A549 (cell line): ENCODE results near the gene ITCH. TPM values are rescaled to one million over a fixed set of nuclear protein-coding genes. Genes with fewer than 3 reads are reported as not detected.
A peak's percentile ranks its signal among the peaks of the same experiment; 100 is the strongest.

Source experiments
- ATAC-seq, 2 experiments: fragments of 200-7000 bp in 1 of 2; fragments of >200 bp in 1 of 2; cut with Nextera tagmentation in 1 of 2; cut with Tn5 transposase in 1 of 2; 3 replicates each; pipeline versions ENCODE4 v1.8.0 to v1.9.1; 2018 to 2020; ENCODE audit warnings: mild to moderate bottlenecking in 1 of 2, moderate library complexity in 1 of 2
- CTCF ChIA-PET: fragments of 300-600 bp; sonication (Branson Sonifier 250); formaldehyde crosslinking; extraction: SDS; loops from one replicate; lab custom pipeline; 2021; ENCODE audit warnings: antibody characterized with exemption, inconsistent platforms; lab: Yijun Ruan, JAX
- POLR2A ChIA-PET: fragments of 350-600 bp; formaldehyde crosslinking; extraction: SDS; loops from one replicate; lab custom pipeline; 2021; ENCODE audit warnings: antibody characterized with exemption, inconsistent platforms; lab: Yijun Ruan, JAX
- DNase-seq, 2 experiments: peaks; one replicate each; pipeline versions ENCODE4 v3.0.0 to v3.0.0-alpha.2; 2011 to 2016; ENCODE audit warnings: low read depth in 1 of 2, low spot score in 1 of 2
- FAIRE-seq: peaks from 2 replicates; lab custom pipeline; 2011; peaks lifted over from hg19 to GRCh38; lab: Jason Lieb, UNC
- H3K27ac ChIP-seq, 2 experiments: fragments of >200 bp; sonication (Bioruptor Twin); formaldehyde crosslinking; 3 replicates each; pipeline ENCODE4 v1.5.1; 2016 to 2017
- H3K4me1 ChIP-seq: fragments of >200 bp; sonication (Bioruptor Twin); formaldehyde crosslinking; 3 replicates; pipeline ENCODE4 v1.6.1; 2016
- H3K4me2 ChIP-seq: fragments of >200 bp; sonication (Bioruptor Twin); formaldehyde crosslinking; 3 replicates; pipeline ENCODE4 v1.6.1; 2016
- H3K4me3 ChIP-seq: fragments of >200 bp; sonication (Bioruptor Twin); formaldehyde crosslinking; 3 replicates; pipeline ENCODE4 v1.5.1; 2016
- H3K9me3 ChIP-seq: fragments of >200 bp; sonication (Bioruptor Twin); formaldehyde crosslinking; 3 replicates; pipeline ENCODE4 v1.6.1; 2016
- ATOH8 ChIP-seq: fragments of 250-450 bp; sonication (Bioruptor Pico); IDR thresholded peaks from 2 replicates; pipeline ENCODE4 v1.5.0; 2020; ENCODE audit warnings: low read depth, mild to moderate bottlenecking, moderate library complexity
- BHLHE40 ChIP-seq: IDR thresholded peaks from 2 replicates; pipeline ENCODE4 v1.6.1; 2012; ENCODE audit warnings: low read depth, low read length, inconsistent platforms
- CBX2 ChIP-seq: fragments of 200-600 bp; sonication (generic); IDR thresholded peaks from 2 replicates; pipeline ENCODE4 v1.6.1; 2016; ENCODE audit warnings: low read depth, mild to moderate bottlenecking, borderline replicate concordance
- CEBPB ChIP-seq, 2 experiments: fragments of >200 bp in 1 of 2; sonication (Bioruptor Twin) in 1 of 2; formaldehyde crosslinking in 1 of 2; IDR thresholded peaks; 2 replicates each; pipeline ENCODE4 v1.6.1; 2012 to 2016
- CHD2 ChIP-seq: fragments of 150-350 bp; IDR thresholded peaks from 2 replicates; pipeline ENCODE4 v1.6.1; 2014; ENCODE audit warnings: low read length; ENCODE audit not compliant: partially characterized antibody
- CHD4 ChIP-seq: fragments of 200-600 bp; sonication (generic); IDR thresholded peaks from 2 replicates; pipeline ENCODE4 v1.6.1; 2016; ENCODE audit warnings: antibody characterized with exemption, mild to moderate bottlenecking, borderline replicate concordance
- EHMT2 ChIP-seq: fragments of 200-600 bp; sonication (generic); IDR thresholded peaks from 2 replicates; pipeline ENCODE4 v1.6.1; 2016; ENCODE audit warnings: antibody characterized with exemption, low read depth, mild to moderate bottlenecking, moderate library complexity
- ELK1 ChIP-seq: fragments of 150-350 bp; IDR thresholded peaks from 2 replicates; pipeline ENCODE4 v1.6.1; 2014; ENCODE audit warnings: low read depth, mild to moderate bottlenecking, low read length
- EP300 ChIP-seq, 2 experiments: fragments of >200 bp; sonication (Bioruptor Twin); formaldehyde crosslinking; IDR thresholded peaks; 2 replicates in 1 of 2; 3 replicates in 1 of 2; pipeline ENCODE4 v1.6.1; 2016 to 2017
- HES2 ChIP-seq: fragments of >200 bp; sonication (Bioruptor Twin); formaldehyde crosslinking; IDR thresholded peaks from 2 replicates; pipeline ENCODE4 v1.6.1; 2016
- HEYL ChIP-seq: fragments of 250-450 bp; sonication (Bioruptor Pico); IDR thresholded peaks from 2 replicates; pipeline ENCODE4 v1.8.0; 2021; ENCODE audit warnings: mild to moderate bottlenecking, moderate library complexity
- HOXB5 ChIP-seq: fragments of 250-450 bp; sonication (Bioruptor Pico); IDR thresholded peaks from 2 replicates; pipeline ENCODE4 v1.5.0; 2020; ENCODE audit warnings: mild to moderate bottlenecking, moderate library complexity
- KDM1A ChIP-seq: fragments of 200-600 bp; sonication (generic); IDR thresholded peaks from 2 replicates; pipeline ENCODE4 v1.6.1; 2016; ENCODE audit warnings: low read depth, mild to moderate bottlenecking
- MYC ChIP-seq: IDR thresholded peaks from 2 replicates; pipeline ENCODE4 v1.6.1; 2012; ENCODE audit warnings: mild to moderate bottlenecking, inconsistent platforms, low read length, improper control_type of control experiment, borderline replicate concordance
- NFE2L2 ChIP-seq: fragments of 150-350 bp; conservative IDR thresholded peaks from 2 replicates; pipeline ENCODE4 v1.6.1; 2014; ENCODE audit warnings: low read length
- POLR2A ChIP-seq: IDR thresholded peaks from 2 replicates; pipeline ENCODE4 v1.6.1; 2012; ENCODE audit warnings: mild to moderate bottlenecking, low read length
- POLR2AphosphoS2 ChIP-seq: conservative IDR thresholded peaks from 2 replicates; pipeline ENCODE4 v1.6.1; 2012; ENCODE audit warnings: low read length, improper control_type of control experiment, inconsistent platforms
- RARB ChIP-seq: fragments of 250-450 bp; sonication (Bioruptor Pico); IDR thresholded peaks from 2 replicates; pipeline ENCODE4 v1.8.0; 2021; ENCODE audit warnings: mild to moderate bottlenecking, moderate library complexity
- RCOR1 ChIP-seq: fragments of 150-350 bp; IDR thresholded peaks from 2 replicates; pipeline ENCODE4 v1.6.1; 2014; ENCODE audit warnings: antibody characterized with exemption, low read length, low read depth
- RFX5 ChIP-seq: fragments of 450-650 bp; IDR thresholded peaks from 2 replicates; pipeline ENCODE4 v1.7.1; 2014; ENCODE audit warnings: antibody characterized with exemption, mild to moderate bottlenecking, moderate library complexity
- RNF2 ChIP-seq: fragments of 200-600 bp; sonication (generic); IDR thresholded peaks from 2 replicates; pipeline ENCODE4 v1.6.1; 2016; ENCODE audit warnings: low read depth, mild to moderate bottlenecking, antibody characterized with exemption, moderate library complexity, borderline replicate concordance
- SMC3 ChIP-seq: fragments of >200 bp; sonication (Bioruptor Twin); formaldehyde crosslinking; IDR thresholded peaks from 3 replicates; pipeline ENCODE4 v1.6.1; 2018; ENCODE audit warnings: inconsistent platforms
- TP53 ChIP-seq: fragments of 250-450 bp; sonication (Bioruptor Pico); IDR thresholded peaks from 2 replicates; pipeline ENCODE4 v1.5.0; 2021; ENCODE audit warnings: mild to moderate bottlenecking, moderate library complexity
- ZNF302 ChIP-seq: fragments of 250-450 bp; sonication (Bioruptor Pico); IDR thresholded peaks from 2 replicates; pipeline ENCODE4 v1.9.0; 2021; ENCODE audit warnings: inconsistent platforms, mild to moderate bottlenecking, moderate library complexity
- WGBS: methylation state at CpG from one replicate; pipeline ENCODE4 v1.1.6; 2017; ENCODE audit errors: missing lambda C conversion rate; 5-methylcytosine and 5-hydroxymethylcytosine counted together
- polyA plus RNA-seq, 4 experiments: library from polyadenylated mRNA; depleted of rRNA in 3 of 4; stranded (reverse); fragments of >200 nt; fragmentation: RNase III in 1 of 4; extraction: RNeasy Plus Mini Kit Qiagen cat#74134 plus additional on column Dnase treatment in 1 of 4; gene quantifications; 2 replicates in 3 of 4; 3 replicates in 1 of 4; pipeline ENCODE4 v1.2.3, GENCODE V29; 2011 to 2017
- TF ChIP-seq, protein P1 (sequence below): fragments of 200-600 bp; sonication (generic); IDR thresholded peaks from 2 replicates; pipeline ENCODE4 v1.6.1; 2016; ENCODE audit warnings: antibody characterized with exemption, mild to moderate bottlenecking, moderate library complexity

The ITCH gene
- polyA plus RNA-seq, 2 of the 4 experiments (the other 2 are of a cell fraction) = 23.9 to 24.4 TPM

DNA sequence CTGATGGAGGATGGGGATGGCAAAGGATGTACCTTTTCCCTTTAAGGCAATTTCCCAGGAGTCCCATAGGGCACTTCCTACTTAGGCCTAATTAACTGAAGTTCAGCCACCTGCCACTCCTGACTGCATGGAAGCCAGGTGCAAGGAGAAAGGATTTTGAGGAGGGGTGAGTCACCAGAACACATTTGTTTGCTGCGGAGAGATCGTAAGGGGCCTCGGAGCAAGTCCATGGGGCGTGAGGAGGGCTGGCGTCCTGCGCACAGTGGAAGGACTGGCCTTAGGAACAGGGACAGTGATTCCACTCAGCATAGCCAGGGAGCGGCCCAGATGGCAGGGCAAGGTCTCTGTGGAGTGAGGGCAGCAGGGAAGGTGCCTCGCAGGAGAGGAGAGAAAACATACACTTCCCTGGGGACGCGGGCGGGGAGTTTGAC is 183.7 kb downstream of the ITCH start:
- CTCF ChIA-PET = interaction anchor here (1.2 to 3.4 kb wide), 4 partner anchors 9 to 235 kb away, joined by 3 to 26 read pairs (median 6); no protein-coding TSS in a partner anchor
- DNase-seq (no peak), ATAC-seq (peak; percentile 14 to 27; a peak in 2 of 6 replicates)
- H3K27ac ChIP-seq = no peak overlapping the region
- H3K4me3 ChIP-seq = no peak overlapping the region
- H3K9me3 ChIP-seq = no peaks in the 10 kb centered on the region
- no peak for TF ChIP-seq EHMT2
- no peak for TF ChIP-seq POLR2AphosphoS2
- TF ChIP-seq CBX2 = no peak
- no peak for TF ChIP-seq RARB (CRISPR knock-in tag)
- no peak for TF ChIP-seq TP53
- no peak for TF ChIP-seq ATOH8
- TF ChIP-seq CEBPB (IDR thresholded peaks at IDR 0.05) = no peak
- no peak for TF ChIP-seq RCOR1
- no peak for TF ChIP-seq HOXB5 (CRISPR knock-in tag)
- no peak for TF ChIP-seq SMC3
- TF ChIP-seq, all 56 proteins: peak for 0
- Histone ChIP-seq H3K4me2 (no peak overlapping the region), H3K4me1 (no peaks in the 10 kb centered on the region)
- WGBS = 94% methylated on average over 11 of the region's 11 CpGs
- POLR2A ChIA-PET = no interaction called here
- no peak for FAIRE-seq

- 88% methylated on average over 22 of the region's 22 CpGs for WGBS
- POLR2A ChIA-PET = no interaction called here
- H3K27ac ChIP-seq = no peak overlapping the region
- TF ChIP-seq SMC3 (no peak), CHD4 (no peak), HOXB5 (CRISPR knock-in tag) (no peak), BHLHE40 (no peak), RFX5 (no peak), ELK1 (no peak), EP300 (IDR thresholded peaks at IDR 0.05) (no peak), HES2 (no peak), CBX2 (no peak)
- ATAC-seq = peak in 1 of 2 experiments; percentile 15; a peak in 1 of 6 replicates
- FAIRE-seq = no peak
- no peak for DNase-seq
- CTCF ChIA-PET = interaction anchor here (0.8 to 3.4 kb wide), 5 partner anchors 10 to 236 kb away, joined by 3 to 26 read pairs (median 3); no protein-coding TSS in a partner anchor
- H3K9me3 ChIP-seq = no peaks in the 10 kb centered on the region
- no peaks in the 10 kb centered on the region; the same call in 1 of the 3 replicates for H3K4me1 ChIP-seq
- H3K4me2 ChIP-seq = no peak overlapping the region
- H3K4me3 ChIP-seq = no peak overlapping the region
Observed at GRCh38 chr20:34547844-34548613, 185.0 kb downstream of the ITCH start.

DNA sequence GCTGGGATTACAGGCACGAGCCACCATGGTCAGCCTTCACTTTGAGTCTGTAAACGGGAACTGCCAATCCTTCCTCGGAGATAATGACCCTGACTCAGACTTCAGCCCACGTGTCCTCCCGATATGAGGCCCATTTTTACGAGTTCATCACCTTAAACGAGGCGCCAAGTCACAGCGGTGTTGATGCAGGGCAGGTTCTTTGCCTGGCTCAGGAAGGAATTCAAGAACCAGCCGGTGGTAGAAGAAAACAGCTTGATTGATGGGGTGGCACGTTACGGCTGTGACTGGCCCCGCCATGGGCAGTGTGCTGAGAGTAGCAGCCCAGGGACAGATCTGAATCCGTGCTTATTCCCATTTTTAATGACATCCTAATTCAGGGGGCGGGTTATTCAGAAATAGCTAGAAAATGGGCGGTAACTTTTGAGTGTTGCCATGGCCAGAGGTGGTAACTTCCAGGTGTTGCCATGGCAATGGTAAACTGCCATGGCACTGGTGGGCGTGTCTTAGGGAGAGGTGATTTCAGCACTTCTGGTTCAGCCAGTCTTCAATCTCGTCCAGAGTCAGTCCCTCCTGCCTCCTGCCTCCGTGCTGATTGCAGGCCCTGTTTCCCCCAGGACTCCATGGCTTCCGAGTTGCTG is 186.3 kb downstream of the ITCH start:
- Histone ChIP-seq H3K4me2 (no peak overlapping the region), H3K9me3 (no peaks in the 10 kb centered on the region), H3K27ac (no peak overlapping the region), H3K4me3 (no peak overlapping the region), H3K4me1 (peaks cover 12% of the 10 kb centered on the region)
- FAIRE-seq = no peak
- ChIA-PET CTCF (interaction anchor here (0.8 to 3.4 kb wide), 2 partner anchors 12 to 131 kb away, joined by 3 to 26 read pairs; no protein-coding TSS in a partner anchor), POLR2A (no interaction called here)
- WGBS = 84% methylated on average over 20 of the region's 20 CpGs
- peak in 1 of 2 experiments; percentile 65 for DNase-seq
- ATAC-seq = peak; percentile 37 to 54; a peak in 4 of 6 replicates
- TF ChIP-seq HES2 = no peak
- no peak for TF ChIP-seq HEYL (CRISPR knock-in tag)
- TF ChIP-seq KDM1A = no peak
- TF ChIP-seq NFE2L2 = no peak
- TF ChIP-seq MYC = no peak
- no peak for TF ChIP-seq ZNF302 (CRISPR knock-in tag)
- TF ChIP-seq, protein P1, sequence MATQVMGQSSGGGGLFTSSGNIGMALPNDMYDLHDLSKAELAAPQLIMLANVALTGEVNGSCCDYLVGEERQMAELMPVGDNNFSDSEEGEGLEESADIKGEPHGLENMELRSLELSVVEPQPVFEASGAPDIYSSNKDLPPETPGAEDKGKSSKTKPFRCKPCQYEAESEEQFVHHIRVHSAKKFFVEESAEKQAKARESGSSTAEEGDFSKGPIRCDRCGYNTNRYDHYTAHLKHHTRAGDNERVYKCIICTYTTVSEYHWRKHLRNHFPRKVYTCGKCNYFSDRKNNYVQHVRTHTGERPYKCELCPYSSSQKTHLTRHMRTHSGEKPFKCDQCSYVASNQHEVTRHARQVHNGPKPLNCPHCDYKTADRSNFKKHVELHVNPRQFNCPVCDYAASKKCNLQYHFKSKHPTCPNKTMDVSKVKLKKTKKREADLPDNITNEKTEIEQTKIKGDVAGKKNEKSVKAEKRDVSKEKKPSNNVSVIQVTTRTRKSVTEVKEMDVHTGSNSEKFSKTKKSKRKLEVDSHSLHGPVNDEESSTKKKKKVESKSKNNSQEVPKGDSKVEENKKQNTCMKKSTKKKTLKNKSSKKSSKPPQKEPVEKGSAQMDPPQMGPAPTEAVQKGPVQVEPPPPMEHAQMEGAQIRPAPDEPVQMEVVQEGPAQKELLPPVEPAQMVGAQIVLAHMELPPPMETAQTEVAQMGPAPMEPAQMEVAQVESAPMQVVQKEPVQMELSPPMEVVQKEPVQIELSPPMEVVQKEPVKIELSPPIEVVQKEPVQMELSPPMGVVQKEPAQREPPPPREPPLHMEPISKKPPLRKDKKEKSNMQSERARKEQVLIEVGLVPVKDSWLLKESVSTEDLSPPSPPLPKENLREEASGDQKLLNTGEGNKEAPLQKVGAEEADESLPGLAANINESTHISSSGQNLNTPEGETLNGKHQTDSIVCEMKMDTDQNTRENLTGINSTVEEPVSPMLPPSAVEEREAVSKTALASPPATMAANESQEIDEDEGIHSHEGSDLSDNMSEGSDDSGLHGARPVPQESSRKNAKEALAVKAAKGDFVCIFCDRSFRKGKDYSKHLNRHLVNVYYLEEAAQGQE = no peak
- no peak for TF ChIP-seq RNF2
- no peak for TF ChIP-seq POLR2A
- TF ChIP-seq CHD2 = no peak
- TF ChIP-seq CHD4 = no peak
